ENCODE results near the gene TMEM214.
A peak's percentile ranks its signal among the peaks of the same experiment; 100 is the strongest.

TMEM214 gene

GRCh38 chr2:27032495-27033252, at the start of gene TMEM214:
Gene TMEM214 (plus strand): TSS chr2:27032965. CDS start chr2:27033016, 51 bp downstream.
- DNase-seq, result peak; percentile 71 to 92

- DNase-seq, result no peak
These were observed 49.0 kb upstream of the TMEM214 start for GRCh38 chr2:26983746-26984145.

GRCh38 chr2:26985807-26986206, 47.0 kb upstream of the TMEM214 start:
- DNase-seq, result no peak

DNA sequence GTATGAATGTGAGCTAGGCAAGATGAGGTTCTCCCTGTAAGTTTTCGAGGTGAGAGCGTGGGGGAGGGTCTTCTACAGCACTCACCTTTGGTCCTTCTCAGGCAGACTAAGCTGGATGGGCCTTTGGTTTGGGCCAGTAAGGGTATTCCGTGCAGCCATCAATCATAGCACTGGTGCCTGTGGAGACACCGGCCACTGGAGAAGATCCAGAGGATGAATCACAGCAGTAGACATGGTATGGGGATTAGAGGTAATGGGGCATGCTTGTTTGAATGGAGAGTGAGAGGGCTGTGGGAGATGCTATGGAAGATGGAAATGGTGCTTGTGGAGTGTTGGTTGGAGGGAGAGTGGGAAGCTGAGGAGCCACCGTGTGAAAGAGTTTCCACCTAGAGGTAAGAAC, 46.2 kb upstream of the TMEM214 start:
- DNase-seq, result no peak

- DNase-seq, result no peak
These were observed 44.5 kb upstream of the TMEM214 start for GRCh38 chr2:26988058-26988860.

DNA sequence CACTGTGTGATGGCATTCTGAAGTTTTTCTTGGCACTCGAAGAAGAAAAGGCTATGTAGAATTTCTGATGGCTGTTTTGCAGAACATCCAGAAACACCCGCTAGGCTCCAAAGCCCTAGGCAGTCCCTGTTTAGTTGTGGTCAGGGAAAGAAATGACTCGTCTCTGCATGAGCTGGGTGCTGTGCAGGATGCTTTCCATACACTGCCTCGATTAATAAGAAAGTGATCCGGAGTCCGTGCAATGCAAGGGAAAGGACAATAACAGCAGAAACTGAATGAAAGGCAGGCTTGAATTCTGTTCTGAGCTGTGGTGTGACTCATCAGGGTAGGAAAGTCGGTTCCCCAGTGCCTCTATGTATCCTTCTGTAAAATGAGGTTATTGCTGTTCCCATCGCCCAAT, 43.6 kb upstream of the TMEM214 start:
- DNase-seq, result no peak

DNA sequence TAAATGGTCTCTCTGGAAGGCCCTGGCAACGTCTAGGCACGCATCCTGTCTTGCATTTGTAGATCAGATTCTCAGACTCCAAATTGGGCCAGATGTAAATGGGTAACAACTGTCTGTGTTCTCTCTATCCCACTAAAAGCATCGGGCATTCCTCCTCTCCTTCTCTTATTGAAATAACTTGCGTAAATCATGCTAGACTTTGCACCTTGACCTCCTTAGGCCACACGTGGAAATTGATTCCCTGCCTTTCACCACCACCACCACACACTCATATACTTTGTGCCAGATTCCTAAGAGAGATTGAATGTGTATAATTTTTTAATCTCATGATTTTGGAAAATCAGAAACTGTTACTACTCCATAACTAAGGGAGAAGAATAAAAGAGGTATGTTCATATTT, 41.0 kb upstream of the TMEM214 start:
- no peak for DNase-seq

DNA sequence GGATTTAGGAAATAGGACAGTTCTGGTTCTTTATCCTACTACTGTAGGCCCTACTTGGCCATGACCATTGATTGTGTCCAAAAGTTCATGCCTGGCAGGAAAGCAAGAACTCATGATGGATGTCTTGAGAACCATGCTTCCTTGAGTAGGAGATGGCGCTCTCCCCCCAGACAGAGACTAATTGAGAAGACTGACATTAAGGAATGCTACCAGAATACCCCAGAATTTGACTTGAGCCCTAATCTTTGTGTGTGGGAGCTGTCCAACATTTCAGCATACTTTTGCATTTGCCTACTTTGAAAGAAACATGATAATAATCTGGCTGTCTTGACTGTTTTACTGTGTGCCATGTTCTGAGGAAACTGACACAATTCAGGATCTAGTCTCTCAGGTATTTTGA, 39.0 kb upstream of the TMEM214 start:
- no peak for DNase-seq

DNA sequence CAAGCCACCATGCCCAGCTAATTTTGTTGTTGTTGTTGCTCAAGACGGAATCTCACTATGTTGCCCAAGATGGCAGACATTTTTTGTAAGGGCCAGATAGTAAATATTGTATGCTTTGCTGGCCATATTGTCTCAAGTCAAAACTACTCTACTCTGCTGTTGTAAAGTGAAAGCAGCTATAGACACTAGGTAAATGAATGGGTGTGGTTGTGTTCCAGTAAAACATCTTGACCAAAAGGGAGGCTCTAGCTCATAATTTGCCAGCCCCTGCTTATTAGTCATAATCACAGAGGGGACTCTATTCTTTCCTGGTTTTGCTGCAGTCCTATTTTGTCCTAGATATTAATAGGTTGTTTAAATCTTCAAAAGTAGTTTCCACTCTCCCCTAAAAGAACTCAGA, 37.8 kb upstream of the TMEM214 start:
- DNase-seq, result no peak

- DNase-seq, result no peak
These were observed 35.4 kb upstream of the TMEM214 start for GRCh38 chr2:26997394-26997793.

- DNase-seq, result no peak
These were observed 34.4 kb upstream of the TMEM214 start for GRCh38 chr2:26998323-26998722.

DNA sequence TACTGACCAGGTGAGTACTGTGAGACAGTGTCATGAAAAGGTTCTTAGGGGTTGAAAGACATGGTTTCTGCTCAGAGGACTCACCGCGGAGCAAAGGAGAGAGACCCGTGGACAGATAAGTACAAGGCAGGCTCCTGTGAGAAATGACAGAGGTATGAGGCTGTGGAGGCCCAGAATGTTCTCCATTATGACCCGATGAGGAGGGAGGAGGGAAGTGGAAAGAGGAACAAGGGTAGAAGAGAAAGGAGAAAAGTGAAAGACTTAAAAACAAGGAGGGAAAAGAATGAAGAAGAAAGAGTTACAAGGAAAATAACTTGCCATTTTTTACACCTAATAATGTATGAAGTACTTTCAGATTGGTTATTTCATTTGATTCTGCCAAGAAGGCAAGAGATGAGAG, 32.5 kb upstream of the TMEM214 start:
- no peak for DNase-seq

DNA sequence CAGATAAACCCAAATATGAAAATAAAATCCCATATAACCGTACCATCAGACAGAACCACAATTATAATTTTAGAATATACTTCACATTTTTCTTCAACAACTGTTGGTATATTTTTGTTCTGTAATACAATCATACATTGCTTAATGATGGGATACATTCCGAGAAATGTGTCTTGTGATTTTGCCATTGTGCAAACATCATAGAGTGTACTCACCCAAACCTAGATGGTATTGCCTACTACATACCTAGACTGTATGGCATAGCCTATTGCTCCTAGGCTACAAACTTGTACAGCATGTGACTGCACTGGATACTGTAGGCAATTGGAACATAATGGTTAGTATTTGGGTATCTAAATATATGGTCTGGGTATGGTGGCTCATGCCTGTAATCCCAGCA, 31.8 kb upstream of the TMEM214 start:
- DNase-seq, result no peak

- no peak for DNase-seq
These were observed 30.8 kb upstream of the TMEM214 start for GRCh38 chr2:27001950-27002349.

GRCh38 chr2:27003007-27003406, 29.8 kb upstream of the TMEM214 start:
- no peak for DNase-seq

DNA sequence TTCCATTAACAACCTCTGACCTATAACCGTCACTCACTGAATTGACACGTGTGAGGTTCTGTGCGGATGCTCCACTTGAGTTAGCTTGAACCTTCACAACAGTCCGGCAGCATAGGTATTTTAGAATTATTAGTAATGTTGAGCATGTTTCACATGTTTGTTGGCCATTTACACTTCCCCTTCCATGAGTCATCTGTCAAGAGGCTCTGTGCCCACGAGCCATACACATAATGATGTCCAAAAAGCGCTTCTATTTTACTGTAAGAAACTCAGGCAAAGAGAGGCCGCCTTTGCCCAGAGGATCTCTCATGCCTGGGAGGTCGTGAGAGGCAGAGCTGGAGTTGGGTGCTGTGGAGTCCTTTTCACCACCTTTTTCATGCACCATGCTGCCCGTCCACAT, 28.9 kb upstream of the TMEM214 start:
- no peak for DNase-seq

DNA sequence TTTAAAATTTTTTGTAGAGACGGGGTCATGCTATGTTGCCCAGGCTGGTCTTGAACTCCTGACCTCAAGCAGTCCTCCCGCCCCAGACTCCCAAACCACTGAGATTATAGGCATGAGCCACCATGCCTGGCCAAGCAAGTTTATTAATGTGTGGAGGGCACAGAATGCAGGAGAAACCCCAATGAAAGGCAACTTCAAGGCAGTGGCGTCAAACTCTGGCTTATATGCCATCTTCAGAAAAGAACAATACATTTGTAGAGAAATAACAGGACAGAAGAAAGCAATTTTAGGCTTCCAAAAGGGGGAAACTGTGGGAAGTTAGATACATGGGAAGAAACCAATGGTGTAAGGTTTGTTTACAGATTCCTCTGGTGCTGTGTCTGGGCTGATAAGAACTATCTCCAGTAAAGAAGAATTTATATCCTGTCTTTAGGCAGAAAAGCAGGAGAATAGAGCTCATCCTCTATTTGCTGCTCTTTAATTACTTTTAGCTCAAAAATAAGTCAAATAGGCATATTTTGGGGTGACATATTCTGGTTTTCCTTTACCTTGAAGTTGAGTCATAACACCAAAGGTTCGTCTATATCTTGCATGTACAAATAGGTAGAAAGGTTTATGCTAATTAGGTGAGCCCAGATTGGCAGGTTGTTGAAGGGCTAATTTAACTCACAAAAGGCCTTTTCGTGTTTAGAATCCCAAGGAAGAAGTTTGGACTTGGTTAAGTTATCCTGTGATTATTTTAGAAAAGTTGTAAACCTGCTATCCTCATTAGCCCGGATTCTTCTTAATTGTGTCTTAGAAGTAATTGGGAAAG, 26.0 kb upstream of the TMEM214 start:
- no peak for DNase-seq

DNA sequence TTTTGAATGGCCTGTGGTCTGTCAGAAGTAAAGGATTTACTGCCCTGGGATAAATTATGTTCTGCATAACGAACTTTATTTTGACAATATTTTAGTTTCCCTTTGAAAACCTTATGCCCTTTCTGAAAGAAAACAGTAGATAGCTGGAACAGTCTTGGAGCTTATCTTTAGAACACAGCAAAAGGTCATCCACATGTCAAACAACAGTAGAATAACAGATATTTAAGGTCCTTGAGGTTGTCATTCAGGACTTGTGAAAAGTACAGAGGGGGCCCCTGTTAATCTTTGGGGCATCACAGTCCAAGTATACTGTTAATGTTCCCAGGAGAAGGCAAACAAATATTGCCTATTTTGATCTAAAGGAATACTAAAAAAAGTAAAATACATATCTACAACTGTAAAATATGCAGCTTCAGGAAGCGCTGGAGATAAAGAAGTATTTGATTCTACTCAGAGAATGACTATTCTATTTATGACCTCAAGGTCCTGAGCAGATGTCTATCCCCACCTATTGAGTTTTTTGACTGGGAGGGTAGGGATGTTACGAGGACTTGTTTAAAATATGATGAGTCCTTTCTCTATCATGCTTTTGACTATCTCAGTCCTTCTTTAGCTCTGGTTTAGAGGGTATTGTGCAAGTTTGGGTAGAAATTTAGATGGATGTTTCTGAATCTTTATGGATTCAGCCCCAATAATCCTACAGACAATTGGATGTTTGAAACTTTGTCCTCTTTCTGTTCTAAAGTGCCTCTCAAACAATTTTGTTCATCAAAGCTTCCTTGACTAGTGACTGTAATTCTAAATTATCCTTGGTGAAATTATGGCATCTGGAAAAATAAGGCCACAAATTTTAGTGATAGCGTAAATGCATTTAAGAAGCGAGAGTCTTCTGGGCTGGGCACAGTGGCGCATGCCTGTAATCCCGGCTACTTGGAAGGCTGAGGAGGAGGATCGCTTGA, 25.1 kb upstream of the TMEM214 start:
- DNase-seq, result no peak

- DNase-seq, result no peak
These were observed 24.1 kb upstream of the TMEM214 start for GRCh38 chr2:27008678-27009077.

GRCh38 chr2:27009083-27009482, 23.7 kb upstream of the TMEM214 start:
- no peak for DNase-seq

DNA sequence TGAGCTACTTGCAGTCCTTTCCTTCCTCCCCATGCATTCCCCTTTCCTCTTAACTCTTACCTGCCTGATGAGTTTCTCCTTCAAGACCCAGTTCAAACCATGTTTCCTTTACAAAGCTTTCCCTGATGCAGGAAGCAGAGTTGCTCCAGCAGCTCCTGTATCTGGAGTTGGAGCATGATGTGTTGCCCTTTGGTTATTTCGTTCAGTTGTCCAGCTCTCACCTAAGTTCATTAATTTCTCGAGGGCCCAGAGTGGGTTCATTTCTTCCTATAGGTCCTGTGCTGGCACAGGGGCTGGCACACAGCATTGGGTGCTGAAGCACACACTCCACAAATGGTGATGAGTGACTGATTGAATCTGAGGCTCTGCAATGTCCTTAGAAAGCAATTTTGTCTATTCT, 23.0 kb upstream of the TMEM214 start:
- DNase-seq, result no peak

DNA sequence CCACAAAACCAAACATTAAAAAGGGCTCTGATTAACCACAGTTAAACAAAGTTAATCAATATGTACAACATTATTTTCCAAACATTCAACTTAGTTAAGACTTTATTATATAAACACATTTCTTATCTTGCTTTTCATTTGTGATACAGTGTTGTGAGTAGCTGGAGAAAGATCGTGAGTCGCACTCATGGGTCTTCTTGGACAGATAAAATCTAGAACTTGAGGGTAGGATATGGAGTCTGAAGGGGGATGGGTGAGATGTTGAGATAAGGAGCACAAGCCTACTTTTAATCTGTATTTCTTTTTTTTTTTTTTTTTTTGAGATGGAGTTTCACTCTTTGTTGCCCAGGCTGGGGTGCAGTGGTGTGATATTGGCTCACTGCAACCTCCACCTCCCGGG, 22.6 kb upstream of the TMEM214 start:
- no peak for DNase-seq

Data from NCI-H524 (cell line).